ENCODE measurements around the gene LIAS. TPM values are rescaled to one million over a fixed set of nuclear protein-coding genes. Genes with fewer than 3 reads are reported as not detected.
"Not testable (repeated sequence)": the region's sequence is repeated elsewhere in the genome, so short reads cannot be mapped to it uniquely, and the experiment has no call there.

LIAS gene
- total RNA-seq, 4 donors from 2014 or later: 10.7 to 18.9 (median 15.5) TPM

GRCh38 chr4:39494354-39494753 lies 35.5 kb downstream of the LIAS start:
- intact Hi-C loops (cut with DNase I): no loop called here
- no peak for DNase-seq
- Histone ChIP-seq H3K9me3 (no peaks in the 10 kb centered on the region), H3K4me1 (no peaks in the 10 kb centered on the region), H3K4me3 (replicated peaks in 1 of 3) (no peak overlapping the region), H3K36me3 (peaks cover 4 to 8% of the 10 kb centered on the region in 2 donors), H3K27me3 (no peaks in the 10 kb centered on the region), H3K27ac (no peak overlapping the region)
- WGBS, 2 donors: 88 to 96% methylated on average over 1 of the region's 1 CpG
- no peak for TF ChIP-seq CTCF (IDR thresholded peaks at IDR 0.05)
- TF ChIP-seq POLR2A (IDR thresholded peaks at IDR 0.05): no peak

GRCh38 chr4:39495446-39496213 lies 36.8 kb downstream of the LIAS start:
- DNase-seq: no peak
- Histone ChIP-seq H3K27ac (no peak overlapping the region), H3K4me1 (no peaks in the 10 kb centered on the region), H3K27me3 (no peaks in the 10 kb centered on the region), H3K9me3 (no peaks in the 10 kb centered on the region), H3K4me3 (replicated peaks in 1 of 3) (no peak overlapping the region), H3K36me3 (peaks cover 7 to 12% of the 10 kb centered on the region in 2 donors)
- no peak for TF ChIP-seq CTCF (IDR thresholded peaks at IDR 0.05)
- no peak for TF ChIP-seq POLR2A (IDR thresholded peaks at IDR 0.05)
- intact Hi-C loops (cut with DNase I): no loop called here
- whole genome bisulfite sequencing, 2 donors: 74 to 75% methylated on average over 4 of the region's 4 CpGs

- TF ChIP-seq CTCF (IDR thresholded peaks at IDR 0.05) (no peak), POLR2A (IDR thresholded peaks at IDR 0.05) (no peak)
- WGBS, 2 donors: 91 to 93% methylated on average over 1 of the region's 1 CpG
- H3K4me1 ChIP-seq: no peaks in the 10 kb centered on the region
- H3K9me3 ChIP-seq: no peaks in the 10 kb centered on the region
- intact Hi-C loops (cut with DNase I): no loop called here
- DNase-seq: no peak
- H3K36me3 ChIP-seq: peaks cover 9 to 18% of the 10 kb centered on the region in 2 donors
- no peak overlapping the region for H3K27ac ChIP-seq
- H3K27me3 ChIP-seq: no peaks in the 10 kb centered on the region
- H3K4me3 ChIP-seq (replicated peaks in 1 of 3): no peak overlapping the region
These were observed 39.3 kb downstream of the LIAS start for GRCh38 chr4:39497909-39498726.

- Histone ChIP-seq H3K4me3 (replicated peaks in 1 of 3) (no peak overlapping the region), H3K9me3 (no peaks in the 10 kb centered on the region), H3K27ac (no peak overlapping the region), H3K4me1 (no peaks in the 10 kb centered on the region), H3K27me3 (no peaks in the 10 kb centered on the region), H3K36me3 (peaks cover 14 to 24% of the 10 kb centered on the region in 2 donors)
- intact Hi-C loops (cut with DNase I): no loop called here
- no peak for DNase-seq
- TF ChIP-seq POLR2A (IDR thresholded peaks at IDR 0.05) (no peak), CTCF (IDR thresholded peaks at IDR 0.05) (no peak)
These were observed 39.8 kb downstream of the LIAS start for GRCh38 chr4:39498727-39499020.

GRCh38 chr4:39502019-39502663 lies 43.3 kb downstream of the LIAS start:
- TF ChIP-seq POLR2A (IDR thresholded peaks at IDR 0.05) (no peak), CTCF (IDR thresholded peaks at IDR 0.05) (no peak)
- H3K4me3 ChIP-seq (replicated peaks in 1 of 3): no peak overlapping the region
- no peaks in the 10 kb centered on the region for H3K9me3 ChIP-seq
- DNase-seq: no peak
- peaks cover 49 to 52% of the 10 kb centered on the region in 2 donors for H3K36me3 ChIP-seq
- no peaks in the 10 kb centered on the region for H3K27me3 ChIP-seq
- H3K27ac ChIP-seq: peak overlapping the region in 2 of 3 donors; percentile 11
- no peaks in the 10 kb centered on the region for H3K4me1 ChIP-seq
- intact Hi-C loops (cut with DNase I): no loop called here

- 79 to 94% methylated on average over 4 of the region's 4 CpGs for WGBS, 2 donors
- H3K27me3 ChIP-seq; H3K9me3 ChIP-seq; H3K4me3 ChIP-seq (replicated peaks in 1 of 3); H3K4me1 ChIP-seq; intact Hi-C loops (cut with DNase I); DNase-seq: not testable (repeated sequence)
- Histone ChIP-seq H3K27ac (peak overlapping the region in 2 of 3 donors; percentile 11), H3K36me3 (peaks cover 54 to 57% of the 10 kb centered on the region in 2 donors)
These were observed 43.8 kb downstream of the LIAS start for GRCh38 chr4:39502664-39503035.
